Cardiac muscle cell (in vitro differentiated cells and primary cell): Measurements from ENCODE around the gene RICTOR. TPM values are rescaled to one million over a fixed set of nuclear protein-coding genes. Genes with fewer than 3 reads are reported as not detected.
"Not testable (repeated sequence)": the region's sequence is repeated elsewhere in the genome, so short reads cannot be mapped to it uniquely, and the experiment has no call there.

Experiments
- DNase-seq, 2 donors: peaks; one replicate each; pipeline versions ENCODE4 v3.0.0 to v3.0.0-alpha.2; 2010 to 2017; ENCODE audit warnings: low read depth in 1 of 2, low spot score in 1 of 2
- H3K27ac ChIP-seq: fragments of 200-600 bp; sonication (generic); 2 replicates; pipeline ENCODE4 v1.5.1; 2016
- H3K27me3 ChIP-seq: fragments of 200-600 bp; sonication (generic); 2 replicates; pipeline ENCODE4 v1.6.0; 2016; ENCODE audit warnings: control low read depth
- H3K36me3 ChIP-seq: fragments of 200-600 bp; sonication (generic); 2 replicates; pipeline ENCODE4 v1.5.1; 2016; ENCODE audit warnings: control low read depth
- H3K4me1 ChIP-seq: fragments of 200-600 bp; sonication (generic); 2 replicates; pipeline ENCODE4 v1.8.1; 2017; ENCODE audit warnings: low read depth, mild to moderate bottlenecking, mixed run types
- H3K4me3 ChIP-seq: fragments of 200-600 bp; sonication (generic); 2 replicates; pipeline ENCODE4 v1.5.1; 2016; ENCODE audit warnings: mild to moderate bottlenecking
- H3K9me3 ChIP-seq: fragments of 200-600 bp; sonication (generic); 2 replicates; pipeline ENCODE4 v1.5.1; 2017; ENCODE audit warnings: low read depth, mild to moderate bottlenecking, control low read depth
- CTCF ChIP-seq: IDR thresholded peaks from 2 replicates; pipeline ENCODE4 v1.5.1; 2012; ENCODE audit warnings: low read depth, mild to moderate bottlenecking, low read length
- polyA plus RNA-seq: library from polyadenylated mRNA; unstranded; fragments of >200 nt; fragmentation: Nextera tagmentation; extraction: Ambion mirVana; gene quantifications from 2 replicates; pipeline ENCODE4 v1.2.1, GENCODE V29; 2016
- total RNA-seq: library from RNA; depleted of rRNA; stranded (reverse); fragments of >200 nt; gene quantifications from 2 replicates; pipeline ENCODE4 v1.2.3, GENCODE V29; 2016

RICTOR gene
- total and polyA plus RNA-seq, 2 experiments from 2014 or later: 6.0 to 20.6 TPM

DNA sequence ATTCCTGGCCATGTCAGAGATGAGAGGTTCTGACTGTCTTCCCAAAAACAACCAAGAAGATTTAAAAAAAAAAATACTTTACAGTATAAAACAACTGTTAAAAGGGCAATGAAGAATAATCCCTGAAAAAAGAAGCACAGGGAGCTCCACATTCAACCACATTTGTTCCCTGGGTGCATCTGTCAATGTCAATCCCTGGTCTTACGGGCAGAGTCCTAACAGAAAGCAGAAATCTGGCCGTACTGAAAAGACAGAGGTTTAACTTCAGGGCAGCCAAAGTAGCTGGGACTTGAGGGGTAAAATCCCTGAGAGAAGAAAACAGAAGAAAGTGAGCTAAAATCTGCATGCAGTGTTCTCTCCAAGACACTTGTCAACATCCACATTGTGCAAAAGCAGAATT lies 76.6 kb downstream of the RICTOR start:
- Histone ChIP-seq H3K4me1 (peaks cover 19% of the 10 kb centered on the region), H3K9me3 (no peaks in the 10 kb centered on the region), H3K27me3 (no peaks in the 10 kb centered on the region), H3K36me3 (peaks cover 2% of the 10 kb centered on the region), H3K27ac (peak overlapping the region; percentile 62), H3K4me3 (no peak overlapping the region)
- DNase-seq: peak in 1 of 2 donors; percentile 32
- no peak for TF ChIP-seq CTCF

- Histone ChIP-seq H3K9me3 (no peaks in the 10 kb centered on the region), H3K27me3 (no peaks in the 10 kb centered on the region), H3K27ac (peak overlapping the region; percentile 4), H3K36me3 (no peaks in the 10 kb centered on the region), H3K4me3 (no peak overlapping the region), H3K4me1 (peaks cover 19% of the 10 kb centered on the region)
- TF ChIP-seq CTCF: no peak
- DNase-seq: peak in 1 of 2 donors; percentile 53
These were observed 78.1 kb downstream of the RICTOR start for GRCh38 chr5:38996123-38996522.

DNA sequence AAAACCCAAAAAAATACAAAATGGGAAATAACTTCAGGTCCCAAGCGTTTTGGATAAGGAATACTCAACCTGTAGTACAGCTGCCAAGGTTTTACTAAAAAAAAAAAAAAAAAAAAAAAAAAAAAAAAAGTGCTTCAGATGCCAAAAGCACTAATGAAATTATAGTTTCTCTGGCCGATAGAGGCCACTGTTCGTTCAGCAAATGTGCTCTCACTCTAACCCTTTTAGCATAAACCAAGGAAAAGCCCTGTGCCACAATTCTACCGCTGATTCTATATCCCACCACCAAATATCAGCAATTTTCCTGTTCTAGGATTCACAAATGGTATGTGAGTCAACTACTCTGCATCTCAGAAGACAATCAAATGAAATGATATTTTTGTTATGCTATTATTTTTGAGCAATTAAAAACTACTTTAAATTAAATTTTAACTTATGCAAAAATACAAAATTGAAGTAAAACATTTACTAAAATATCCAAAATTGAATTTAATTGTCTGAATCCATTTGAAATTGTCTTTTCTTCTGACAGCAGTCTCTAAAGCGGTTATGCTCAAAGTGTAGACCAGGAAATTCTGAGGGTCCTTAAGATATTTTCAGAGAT lies 79.8 kb downstream of the RICTOR start:
- Histone ChIP-seq H3K36me3 (peaks cover 5% of the 10 kb centered on the region), H3K4me1 (peaks cover 19% of the 10 kb centered on the region), H3K27me3 (no peaks in the 10 kb centered on the region), H3K4me3 (no peak overlapping the region), H3K9me3 (no peaks in the 10 kb centered on the region), H3K27ac (no peak overlapping the region)
- DNase-seq: peak; percentile 67 to 78
- TF ChIP-seq CTCF: peak; percentile 58

DNA sequence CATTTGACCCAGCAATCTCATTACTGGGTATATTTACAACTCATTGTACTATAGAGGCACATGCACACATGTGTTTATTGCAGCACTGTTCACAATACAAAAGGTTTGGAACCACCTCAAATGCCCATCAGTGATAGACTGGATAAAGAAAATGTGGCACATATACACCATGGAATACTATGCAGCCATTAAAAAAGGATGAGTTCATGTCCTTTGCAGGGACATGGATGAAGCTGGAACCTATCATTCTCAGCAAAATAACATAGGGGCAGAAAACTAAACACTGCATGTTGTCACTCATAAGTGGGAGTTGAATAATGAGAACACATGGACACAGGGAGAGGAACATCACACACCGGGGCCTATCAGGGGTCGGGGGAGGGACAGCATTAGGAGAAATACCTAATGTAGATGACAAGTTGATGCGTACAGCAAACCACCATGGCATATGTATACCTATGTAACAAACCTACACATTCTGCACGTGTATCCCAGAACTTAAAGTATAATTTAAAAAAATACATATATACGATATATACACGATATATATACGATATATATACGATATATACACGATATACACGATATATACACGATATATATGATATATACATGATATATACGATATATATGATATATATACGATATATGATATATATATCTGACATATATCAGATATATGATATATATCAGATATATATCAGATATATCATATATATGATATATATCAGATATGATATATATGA lies 84.1 kb downstream of the RICTOR start:
- DNase-seq, H3K4me3 ChIP-seq: not testable (repeated sequence)

GRCh38 chr5:38985909-38986452 lies 88.2 kb downstream of the RICTOR start:
- H3K4me1 ChIP-seq: no peaks in the 10 kb centered on the region

More for the DNA sequence above, 84.1 kb downstream of the RICTOR start:
- H3K27me3 ChIP-seq, H3K4me1 ChIP-seq, H3K27ac ChIP-seq, H3K36me3 ChIP-seq, H3K9me3 ChIP-seq: not testable (repeated sequence)

More at GRCh38 chr5:38985909-38986452, 88.2 kb downstream of the RICTOR start:
- TF ChIP-seq CTCF: no peak
- Histone ChIP-seq H3K27me3 (no peaks in the 10 kb centered on the region), H3K4me3 (no peak overlapping the region), H3K9me3 (no peaks in the 10 kb centered on the region), H3K27ac (no peak overlapping the region), H3K36me3 (peaks cover 7% of the 10 kb centered on the region)
- DNase-seq: no peak
